ENCODE results near the gene EXOSC10.

Gene EXOSC10

GRCh38 chr1:11099310-11100148 is at the start of gene EXOSC10:
TSS of gene EXOSC10 (minus strand) at chr1:11099869. CDS start at chr1:11099831, 38 bp downstream.
- DNase-seq: peak; percentile 93

- no peak for DNase-seq
Observed at GRCh38 chr1:11147197-11147770, 47.6 kb upstream of the EXOSC10 start.

GRCh38 chr1:11145741-11146140 is 46.1 kb upstream of the EXOSC10 start:
- no peak for DNase-seq

- DNase-seq: no peak
Observed at GRCh38 chr1:11144570-11145256, 45.0 kb upstream of the EXOSC10 start.

- DNase-seq: no peak
Observed at GRCh38 chr1:11143907-11144306, 44.2 kb upstream of the EXOSC10 start.

GRCh38 chr1:11143401-11143800 is 43.7 kb upstream of the EXOSC10 start:
- DNase-seq: no peak

GRCh38 chr1:11142618-11143391 is 43.1 kb upstream of the EXOSC10 start:
- no peak for DNase-seq

- no peak for DNase-seq
Observed at GRCh38 chr1:11138952-11139351, 39.3 kb upstream of the EXOSC10 start.

GRCh38 chr1:11138029-11138428 is 38.4 kb upstream of the EXOSC10 start:
- DNase-seq: no peak

- no peak for DNase-seq
Observed at GRCh38 chr1:11134898-11135266, 35.2 kb upstream of the EXOSC10 start.

- DNase-seq: no peak
Observed at GRCh38 chr1:11134251-11134897, 34.7 kb upstream of the EXOSC10 start.

GRCh38 chr1:11132563-11133293 is 33.1 kb upstream of the EXOSC10 start:
- DNase-seq: no peak

GRCh38 chr1:11131816-11132215 is 32.1 kb upstream of the EXOSC10 start:
- no peak for DNase-seq

- DNase-seq: no peak
Observed at GRCh38 chr1:11130406-11130805, 30.7 kb upstream of the EXOSC10 start.

- DNase-seq: no peak
Observed at GRCh38 chr1:11129649-11130390, 30.2 kb upstream of the EXOSC10 start.

- DNase-seq: no peak
Observed at GRCh38 chr1:11126569-11126968, 26.9 kb upstream of the EXOSC10 start.

- no peak for DNase-seq
Observed at GRCh38 chr1:11125931-11126330, 26.3 kb upstream of the EXOSC10 start.

- no peak for DNase-seq
Observed at GRCh38 chr1:11124965-11125364, 25.3 kb upstream of the EXOSC10 start.

- no peak for DNase-seq
Observed at GRCh38 chr1:11116318-11116717, 16.6 kb upstream of the EXOSC10 start.

- DNase-seq: no peak
Observed at GRCh38 chr1:11114966-11115365, 15.3 kb upstream of the EXOSC10 start.

Measured in CD4-positive, alpha-beta T cell treated with Interleukin-4 for 4 hours (primary cell).